K562 (cell line): ENCODE results near the gene SQOR. TPM values are rescaled to one million over a fixed set of nuclear protein-coding genes. Genes with fewer than 3 reads are reported as not detected.

Experiments used
- CHD1 ChIP-seq: fragments of 200-600 bp; sonication (generic); IDR thresholded peaks from one replicate; pipeline ENCODE4 v1.6.1; 2012; ENCODE audit warnings: mild to moderate bottlenecking, moderate library complexity, low read length, inconsistent platforms
- GTF2E2 ChIP-seq: fragments of 200-800 bp; sonication (Bioruptor generic); IDR thresholded peaks from 2 replicates; pipeline ENCODE4 v1.6.1; 2016; ENCODE audit warnings: missing genetic modification characterization, missing compliant biosample characterization
- HOXB6 ChIP-seq: fragments of 250-450 bp; sonication (Bioruptor Pico); IDR thresholded peaks from 2 replicates; pipeline ENCODE4 v1.5.1; 2022; ENCODE audit warnings: mild to moderate bottlenecking, borderline replicate concordance
- ILF3 ChIP-seq: fragments of 450-650 bp; IDR thresholded peaks from 2 replicates; pipeline ENCODE4 v1.6.1; 2018; ENCODE audit warnings: antibody characterized with exemption, mild to moderate bottlenecking, moderate library complexity, borderline replicate concordance
- PHF20 ChIP-seq: fragments of 450-650 bp; IDR thresholded peaks from 2 replicates; pipeline ENCODE4 v1.6.1; 2018; ENCODE audit not compliant: partially characterized antibody
- RBM22 ChIP-seq: fragments of 200-400 bp; formaldehyde crosslinking; IDR thresholded peaks from 2 replicates; pipeline ENCODE4 v1.6.1; 2018; ENCODE audit warnings: low read length, low read depth; ENCODE audit not compliant: poor library complexity, severe bottlenecking
- SMAD3 ChIP-seq: fragments of 450-650 bp; formaldehyde crosslinking; conservative IDR thresholded peaks from 2 replicates; pipeline ENCODE4 v1.4.0; 2020; ENCODE audit warnings: mild to moderate bottlenecking
- ZBTB8A ChIP-seq: fragments of 450-650 bp; IDR thresholded peaks from 2 replicates; pipeline ENCODE4 v1.6.1; 2018; ENCODE audit warnings: mild to moderate bottlenecking, moderate library complexity; ENCODE audit not compliant: partially characterized antibody
- ZKSCAN8 ChIP-seq: fragments of 200-800 bp; sonication (Bioruptor generic); IDR thresholded peaks from 2 replicates; pipeline ENCODE4 v1.6.1; 2016; ENCODE audit warnings: missing genetic modification characterization, missing compliant biosample characterization
- ZNF780A ChIP-seq: fragments of 250-450 bp; sonication (Bioruptor Pico); IDR thresholded peaks from 2 replicates; pipeline ENCODE4 v1.5.0; 2021; ENCODE audit warnings: mild to moderate bottlenecking
- polyA plus RNA-seq, 8 experiments: library from polyadenylated mRNA; depleted of rRNA in 4 of 8; stranded (reverse) in 5 of 8; unstranded in 3 of 8; fragments of >200 nt; fragmentation: Nextera tagmentation in 2 of 8; fragmentation: Illumina TruSeq in 1 of 8; extraction: Ambion mirVana in 2 of 8; extraction: Trizol in 1 of 8; gene quantifications; 2 replicates each; pipeline versions ENCODE4 v1.2.1 to v1.2.3, GENCODE V29; 2011 to 2014; ENCODE audit warnings: inconsistent platforms in 1 of 8, missing spikeins in 1 of 8
- total RNA-seq, 7 experiments: library from RNA; depleted of rRNA in 6 of 7; stranded (reverse); fragments of >200 nt in 6 of 7; fragmentation: Illumina TruSeq in 2 of 7; extraction: Trizol in 2 of 7; gene quantifications; 2 replicates each; pipeline versions ENCODE4 v1.2.1 to v1.2.3, GENCODE V29; 2011 to 2021; ENCODE audit warnings: low replicate concordance in 1 of 7
- TF ChIP-seq, protein P1 (sequence below): fragments of 450-650 bp; IDR thresholded peaks from 2 replicates; pipeline ENCODE4 v1.6.1; 2018; ENCODE audit not compliant: partially characterized antibody
- TF ChIP-seq, protein P2 (sequence below): fragments of 450-650 bp; formaldehyde crosslinking; IDR thresholded peaks from 2 replicates; pipeline ENCODE4 v1.4.0; 2020; ENCODE audit warnings: mild to moderate bottlenecking, moderate library complexity
- TF ChIP-seq, protein P3 (sequence below): fragments of 250-450 bp; sonication (Bioruptor Pico); IDR thresholded peaks from 2 replicates; pipeline ENCODE4 v1.4.0; 2020; ENCODE audit warnings: mild to moderate bottlenecking, moderate library complexity
- TF ChIP-seq, protein P4 (sequence below): fragments of 250-450 bp; sonication (Bioruptor Pico); IDR thresholded peaks from 2 replicates; pipeline ENCODE4 v1.8.0; 2022; ENCODE audit warnings: inconsistent platforms
- TF ChIP-seq, protein P5 (sequence below): fragments of 450-650 bp; formaldehyde crosslinking; conservative IDR thresholded peaks from 2 replicates; pipeline ENCODE4 v1.4.0; 2022; ENCODE audit warnings: mild to moderate bottlenecking, missing genetic modification characterization

SQOR gene
- total and polyA plus RNA-seq, 9 of the 15 experiments (the other 6 are each of a cell fraction or from before 2014, with no cell fraction given), result 0.32 to 1.6 (median 1.1) TPM

DNA sequence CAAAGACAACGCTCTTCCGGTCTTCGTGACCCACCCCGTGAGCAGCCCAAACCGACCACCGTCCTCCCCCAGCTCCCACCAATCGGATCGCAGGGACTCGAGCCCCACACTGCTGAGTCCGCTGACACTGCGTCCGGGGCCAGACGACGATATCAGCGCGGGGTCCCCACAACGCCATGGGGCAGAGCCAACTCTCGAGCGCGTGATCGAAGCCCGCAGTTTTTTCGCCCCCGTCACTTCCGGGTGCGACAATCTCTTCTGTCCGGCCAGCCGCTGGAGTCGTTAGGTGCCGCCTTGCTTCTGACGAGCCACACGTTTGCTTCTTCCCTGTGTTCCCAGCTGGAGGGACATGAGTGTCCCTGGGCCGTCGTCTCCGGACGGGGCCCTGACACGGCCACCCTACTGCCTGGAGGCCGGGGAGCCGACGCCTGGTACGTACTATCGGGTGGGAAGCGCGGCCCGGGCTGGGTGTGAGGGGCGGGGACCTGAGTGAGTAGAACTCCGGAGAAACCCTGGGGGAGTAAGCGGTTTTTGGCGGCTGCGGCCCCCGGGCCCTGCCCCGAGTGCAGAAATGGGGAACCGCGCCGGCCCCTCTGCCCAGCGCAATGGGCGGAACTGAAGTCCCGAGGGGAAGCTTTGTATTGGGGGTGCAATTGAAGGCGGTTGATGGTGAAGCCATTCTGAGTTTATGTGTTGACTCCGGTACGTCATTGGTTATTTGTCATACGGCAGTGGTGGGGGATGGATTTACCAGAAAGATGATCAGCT, 47.5 kb upstream of the SQOR start, which contains the start of gene BLOC1S6 (continued):
- TF ChIP-seq, protein P1, sequence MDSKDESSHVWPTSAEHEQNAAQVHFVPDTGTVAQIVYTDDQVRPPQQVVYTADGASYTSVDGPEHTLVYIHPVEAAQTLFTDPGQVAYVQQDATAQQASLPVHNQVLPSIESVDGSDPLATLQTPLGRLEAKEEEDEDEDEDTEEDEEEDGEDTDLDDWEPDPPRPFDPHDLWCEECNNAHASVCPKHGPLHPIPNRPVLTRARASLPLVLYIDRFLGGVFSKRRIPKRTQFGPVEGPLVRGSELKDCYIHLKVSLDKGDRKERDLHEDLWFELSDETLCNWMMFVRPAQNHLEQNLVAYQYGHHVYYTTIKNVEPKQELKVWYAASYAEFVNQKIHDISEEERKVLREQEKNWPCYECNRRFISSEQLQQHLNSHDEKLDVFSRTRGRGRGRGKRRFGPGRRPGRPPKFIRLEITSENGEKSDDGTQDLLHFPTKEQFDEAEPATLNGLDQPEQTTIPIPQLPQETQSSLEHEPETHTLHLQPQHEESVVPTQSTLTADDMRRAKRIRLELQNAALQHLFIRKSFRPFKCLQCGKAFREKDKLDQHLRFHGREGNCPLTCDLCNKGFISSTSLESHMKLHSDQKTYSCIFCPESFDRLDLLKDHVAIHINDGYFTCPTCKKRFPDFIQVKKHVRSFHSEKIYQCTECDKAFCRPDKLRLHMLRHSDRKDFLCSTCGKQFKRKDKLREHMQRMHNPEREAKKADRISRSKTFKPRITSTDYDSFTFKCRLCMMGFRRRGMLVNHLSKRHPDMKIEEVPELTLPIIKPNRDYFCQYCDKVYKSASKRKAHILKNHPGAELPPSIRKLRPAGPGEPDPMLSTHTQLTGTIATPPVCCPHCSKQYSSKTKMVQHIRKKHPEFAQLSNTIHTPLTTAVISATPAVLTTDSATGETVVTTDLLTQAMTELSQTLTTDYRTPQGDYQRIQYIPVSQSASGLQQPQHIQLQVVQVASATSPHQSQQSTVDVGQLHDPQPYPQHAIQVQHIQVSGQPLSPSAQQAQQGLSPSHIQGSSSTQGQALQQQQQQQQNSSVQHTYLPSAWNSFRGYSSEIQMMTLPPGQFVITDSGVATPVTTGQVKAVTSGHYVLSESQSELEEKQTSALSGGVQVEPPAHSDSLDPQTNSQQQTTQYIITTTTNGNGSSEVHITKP, result peak; percentile 39
- TF ChIP-seq ZKSCAN8 (CRISPR knock-in tag), result no peak
- no peak for TF ChIP-seq SMAD3 (CRISPR knock-in tag)
- peak; percentile 85 for TF ChIP-seq PHF20
- TF ChIP-seq RBM22, result peak; percentile 77
- TF ChIP-seq, protein P2, sequence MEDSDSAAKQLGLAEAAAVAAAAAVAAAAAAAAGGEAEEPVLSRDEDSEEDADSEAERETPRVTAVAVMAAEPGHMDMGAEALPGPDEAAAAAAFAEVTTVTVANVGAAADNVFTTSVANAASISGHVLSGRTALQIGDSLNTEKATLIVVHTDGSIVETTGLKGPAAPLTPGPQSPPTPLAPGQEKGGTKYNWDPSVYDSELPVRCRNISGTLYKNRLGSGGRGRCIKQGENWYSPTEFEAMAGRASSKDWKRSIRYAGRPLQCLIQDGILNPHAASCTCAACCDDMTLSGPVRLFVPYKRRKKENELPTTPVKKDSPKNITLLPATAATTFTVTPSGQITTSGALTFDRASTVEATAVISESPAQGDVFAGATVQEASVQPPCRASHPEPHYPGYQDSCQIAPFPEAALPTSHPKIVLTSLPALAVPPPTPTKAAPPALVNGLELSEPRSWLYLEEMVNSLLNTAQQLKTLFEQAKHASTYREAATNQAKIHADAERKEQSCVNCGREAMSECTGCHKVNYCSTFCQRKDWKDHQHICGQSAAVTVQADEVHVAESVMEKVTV, result no peak
- TF ChIP-seq GTF2E2 (tag), result peak; percentile 93
- no peak for TF ChIP-seq CHD1
- TF ChIP-seq ILF3, result no peak
- TF ChIP-seq, protein P3, sequence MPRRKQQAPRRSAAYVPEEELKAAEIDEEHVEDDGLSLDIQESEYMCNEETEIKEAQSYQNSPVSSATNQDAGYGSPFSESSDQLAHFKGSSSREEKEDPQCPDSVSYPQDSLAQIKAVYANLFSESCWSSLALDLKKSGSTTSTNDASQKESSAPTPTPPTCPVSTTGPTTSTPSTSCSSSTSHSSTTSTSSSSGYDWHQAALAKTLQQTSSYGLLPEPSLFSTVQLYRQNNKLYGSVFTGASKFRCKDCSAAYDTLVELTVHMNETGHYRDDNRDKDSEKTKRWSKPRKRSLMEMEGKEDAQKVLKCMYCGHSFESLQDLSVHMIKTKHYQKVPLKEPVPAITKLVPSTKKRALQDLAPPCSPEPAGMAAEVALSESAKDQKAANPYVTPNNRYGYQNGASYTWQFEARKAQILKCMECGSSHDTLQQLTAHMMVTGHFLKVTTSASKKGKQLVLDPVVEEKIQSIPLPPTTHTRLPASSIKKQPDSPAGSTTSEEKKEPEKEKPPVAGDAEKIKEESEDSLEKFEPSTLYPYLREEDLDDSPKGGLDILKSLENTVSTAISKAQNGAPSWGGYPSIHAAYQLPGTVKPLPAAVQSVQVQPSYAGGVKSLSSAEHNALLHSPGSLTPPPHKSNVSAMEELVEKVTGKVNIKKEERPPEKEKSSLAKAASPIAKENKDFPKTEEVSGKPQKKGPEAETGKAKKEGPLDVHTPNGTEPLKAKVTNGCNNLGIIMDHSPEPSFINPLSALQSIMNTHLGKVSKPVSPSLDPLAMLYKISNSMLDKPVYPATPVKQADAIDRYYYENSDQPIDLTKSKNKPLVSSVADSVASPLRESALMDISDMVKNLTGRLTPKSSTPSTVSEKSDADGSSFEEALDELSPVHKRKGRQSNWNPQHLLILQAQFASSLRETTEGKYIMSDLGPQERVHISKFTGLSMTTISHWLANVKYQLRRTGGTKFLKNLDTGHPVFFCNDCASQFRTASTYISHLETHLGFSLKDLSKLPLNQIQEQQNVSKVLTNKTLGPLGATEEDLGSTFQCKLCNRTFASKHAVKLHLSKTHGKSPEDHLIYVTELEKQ (CRISPR knock-in tag), result no peak
- TF ChIP-seq, protein P4, sequence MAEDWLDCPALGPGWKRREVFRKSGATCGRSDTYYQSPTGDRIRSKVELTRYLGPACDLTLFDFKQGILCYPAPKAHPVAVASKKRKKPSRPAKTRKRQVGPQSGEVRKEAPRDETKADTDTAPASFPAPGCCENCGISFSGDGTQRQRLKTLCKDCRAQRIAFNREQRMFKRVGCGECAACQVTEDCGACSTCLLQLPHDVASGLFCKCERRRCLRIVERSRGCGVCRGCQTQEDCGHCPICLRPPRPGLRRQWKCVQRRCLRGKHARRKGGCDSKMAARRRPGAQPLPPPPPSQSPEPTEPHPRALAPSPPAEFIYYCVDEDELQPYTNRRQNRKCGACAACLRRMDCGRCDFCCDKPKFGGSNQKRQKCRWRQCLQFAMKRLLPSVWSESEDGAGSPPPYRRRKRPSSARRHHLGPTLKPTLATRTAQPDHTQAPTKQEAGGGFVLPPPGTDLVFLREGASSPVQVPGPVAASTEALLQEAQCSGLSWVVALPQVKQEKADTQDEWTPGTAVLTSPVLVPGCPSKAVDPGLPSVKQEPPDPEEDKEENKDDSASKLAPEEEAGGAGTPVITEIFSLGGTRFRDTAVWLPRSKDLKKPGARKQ (CRISPR knock-in tag), result no peak
- TF ChIP-seq, protein P5, sequence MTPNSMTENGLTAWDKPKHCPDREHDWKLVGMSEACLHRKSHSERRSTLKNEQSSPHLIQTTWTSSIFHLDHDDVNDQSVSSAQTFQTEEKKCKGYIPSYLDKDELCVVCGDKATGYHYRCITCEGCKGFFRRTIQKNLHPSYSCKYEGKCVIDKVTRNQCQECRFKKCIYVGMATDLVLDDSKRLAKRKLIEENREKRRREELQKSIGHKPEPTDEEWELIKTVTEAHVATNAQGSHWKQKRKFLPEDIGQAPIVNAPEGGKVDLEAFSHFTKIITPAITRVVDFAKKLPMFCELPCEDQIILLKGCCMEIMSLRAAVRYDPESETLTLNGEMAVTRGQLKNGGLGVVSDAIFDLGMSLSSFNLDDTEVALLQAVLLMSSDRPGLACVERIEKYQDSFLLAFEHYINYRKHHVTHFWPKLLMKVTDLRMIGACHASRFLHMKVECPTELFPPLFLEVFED, result no peak
- TF ChIP-seq HOXB6 (CRISPR knock-in tag), result no peak
- TF ChIP-seq ZBTB8A, result no peak
- TF ChIP-seq ZNF780A (CRISPR knock-in tag), result no peak
